Measurements from ENCODE around the gene ATP8A2. TPM values are rescaled to one million over a fixed set of nuclear protein-coding genes. Genes with fewer than 3 reads are reported as not detected.

Gene ATP8A2
- polyA plus RNA-seq, 4 donors = 5.4 to 6.7 (median 5.7) TPM

DNA sequence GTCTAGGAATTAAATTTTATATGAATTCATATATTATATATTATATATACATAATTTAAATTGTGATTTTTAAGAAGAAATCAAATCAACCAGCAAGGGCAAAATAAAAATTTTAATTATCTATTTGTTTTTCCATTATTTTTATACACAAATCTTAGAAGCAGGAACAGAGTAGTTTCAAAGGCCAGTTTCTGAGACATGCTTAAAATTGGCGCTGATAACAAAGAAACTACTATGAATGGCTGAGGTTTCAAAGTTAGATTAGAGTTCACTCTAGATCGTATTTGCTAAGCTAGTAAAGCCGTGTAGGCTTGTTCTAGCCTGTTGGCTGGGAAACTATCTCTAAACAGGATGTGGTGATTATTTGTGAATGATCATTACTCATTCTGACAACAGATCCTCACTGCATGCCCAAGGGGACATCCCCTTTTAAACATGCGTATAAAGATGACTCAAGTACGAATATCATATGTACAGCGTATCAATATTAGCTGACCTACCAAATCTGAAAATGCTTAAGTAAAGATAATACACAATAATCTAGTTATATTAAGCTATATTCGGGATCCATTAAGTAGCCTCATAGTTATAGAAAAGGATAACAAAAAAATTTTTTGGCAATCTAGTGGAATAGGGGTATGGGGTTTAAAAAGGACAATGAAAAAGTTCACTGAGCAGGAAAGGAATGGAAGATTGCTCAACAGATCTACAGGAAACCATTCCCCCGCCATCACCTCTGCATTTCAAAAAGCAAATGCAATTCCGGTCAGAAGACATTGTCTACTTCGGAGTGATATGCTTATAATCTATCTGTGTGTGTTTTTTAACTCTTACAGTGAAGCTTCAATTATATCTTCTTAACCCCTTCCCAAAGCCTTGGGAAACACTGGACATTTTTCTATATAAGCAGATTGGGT, 529.9 kb downstream of the ATP8A2 start:
- DNase-seq (ENCODE audit: low read depth in 4 of 4, low spot score in 2 of 4) = no peak

DNA sequence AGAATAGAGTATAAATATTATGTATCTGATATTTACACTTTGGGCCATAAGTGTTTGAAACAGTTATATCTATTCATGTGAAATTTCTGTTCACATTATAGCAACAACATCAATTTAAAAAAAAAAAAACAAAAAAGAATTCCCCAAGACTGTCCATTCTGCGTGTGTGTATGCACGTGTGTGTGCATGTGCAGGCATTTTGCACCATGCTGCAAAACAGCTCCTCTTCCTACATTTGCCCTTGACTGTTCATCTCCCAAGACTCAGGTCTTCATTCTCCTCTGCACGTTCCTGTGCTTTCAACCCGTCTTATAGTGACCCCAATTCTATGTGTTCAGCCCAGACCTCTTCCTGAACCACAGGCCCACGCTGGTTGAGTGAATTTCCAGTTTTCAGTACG, 530.7 kb downstream of the ATP8A2 start:
- no peak for DNase-seq (ENCODE audit: low read depth in 4 of 4, low spot score in 2 of 4)

DNA sequence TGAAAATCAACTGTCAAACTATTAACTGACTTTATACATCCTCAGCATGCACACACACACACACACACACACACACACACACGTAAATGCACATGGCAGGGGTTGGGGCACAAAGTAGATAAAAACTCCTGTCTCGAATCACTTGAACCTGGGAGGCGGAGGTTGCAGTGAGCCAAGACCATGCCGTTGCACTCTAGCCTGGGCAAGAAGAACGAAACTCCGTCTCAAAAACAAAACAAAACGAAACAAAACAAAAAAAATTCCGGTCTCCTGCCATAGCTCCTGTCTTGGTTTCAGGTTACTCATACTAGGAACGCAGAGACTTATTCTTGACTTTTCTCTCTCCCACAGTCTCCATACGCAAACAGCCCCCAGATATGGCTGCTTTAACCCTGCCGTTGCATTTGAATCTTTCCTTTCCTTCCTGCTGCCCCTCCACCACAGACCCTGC, 531.1 kb downstream of the ATP8A2 start:
- DNase-seq (ENCODE audit: low read depth in 4 of 4, low spot score in 2 of 4) = no peak

DNA sequence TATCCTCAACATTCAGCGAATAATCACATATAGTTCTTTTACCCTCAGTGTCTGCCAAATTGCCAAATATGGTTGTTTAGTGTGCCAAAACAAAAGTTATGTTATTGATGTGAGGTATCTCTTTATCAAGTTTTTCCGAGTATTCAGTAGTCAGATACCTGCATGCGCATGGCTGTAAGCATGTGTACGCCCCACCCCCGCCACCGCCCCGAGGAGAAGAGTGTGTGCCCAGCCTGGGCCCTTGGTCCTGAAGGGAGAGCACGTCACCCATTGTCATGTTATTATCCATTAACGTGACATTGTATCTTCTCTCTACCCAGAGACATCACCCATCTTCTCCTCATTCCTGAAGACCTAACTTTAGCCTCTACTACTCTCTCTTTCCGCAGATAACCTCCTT, 533.1 kb downstream of the ATP8A2 start:
- no peak for DNase-seq (ENCODE audit: low read depth in 4 of 4, low spot score in 2 of 4)

DNA sequence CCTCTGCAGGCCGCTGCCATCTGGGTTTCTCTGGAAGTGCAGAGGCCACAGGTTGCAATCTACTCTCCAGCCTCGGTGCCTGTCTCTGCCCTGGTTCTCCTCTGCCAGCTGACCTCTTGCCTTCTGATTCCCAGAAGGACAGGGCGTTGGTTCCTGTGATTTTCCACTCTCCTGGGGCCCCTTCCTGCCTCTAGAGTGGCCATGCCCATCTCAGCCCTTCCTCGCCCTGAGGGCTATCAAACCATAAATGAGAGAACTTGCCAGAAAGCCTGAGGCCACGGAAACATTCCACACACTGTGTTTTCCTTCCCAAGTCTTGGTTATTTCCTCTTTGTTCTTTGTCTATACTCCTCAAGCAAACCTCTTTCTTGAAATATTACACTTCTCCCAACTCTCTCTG, 533.8 kb downstream of the ATP8A2 start:
- no peak for DNase-seq (ENCODE audit: low read depth in 4 of 4, low spot score in 2 of 4)

DNA sequence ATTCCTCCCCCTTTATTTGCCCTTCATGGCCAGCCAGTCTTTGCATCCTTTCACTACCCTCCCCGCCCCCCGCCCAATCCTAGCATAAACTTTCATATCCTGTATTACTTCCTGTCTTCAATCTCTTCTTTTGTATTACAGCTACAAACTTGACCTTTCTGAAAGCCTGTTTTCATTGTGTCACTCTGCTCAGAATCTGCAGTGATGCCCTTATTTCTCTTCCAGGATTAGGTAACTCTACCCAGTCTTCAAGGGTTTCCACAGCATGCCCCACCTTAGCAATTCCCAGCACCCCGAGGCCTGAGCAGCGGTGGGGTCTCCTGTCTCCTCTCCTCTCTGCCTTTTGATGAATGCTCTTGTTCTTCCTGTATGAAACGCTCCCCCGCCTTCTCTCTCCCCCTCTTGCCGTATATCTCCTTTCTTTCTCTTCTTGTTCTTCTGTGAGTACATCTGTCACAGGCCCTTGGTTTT, 534.5 kb downstream of the ATP8A2 start:
- DNase-seq (ENCODE audit: low read depth in 4 of 4, low spot score in 2 of 4) = no peak

DNA sequence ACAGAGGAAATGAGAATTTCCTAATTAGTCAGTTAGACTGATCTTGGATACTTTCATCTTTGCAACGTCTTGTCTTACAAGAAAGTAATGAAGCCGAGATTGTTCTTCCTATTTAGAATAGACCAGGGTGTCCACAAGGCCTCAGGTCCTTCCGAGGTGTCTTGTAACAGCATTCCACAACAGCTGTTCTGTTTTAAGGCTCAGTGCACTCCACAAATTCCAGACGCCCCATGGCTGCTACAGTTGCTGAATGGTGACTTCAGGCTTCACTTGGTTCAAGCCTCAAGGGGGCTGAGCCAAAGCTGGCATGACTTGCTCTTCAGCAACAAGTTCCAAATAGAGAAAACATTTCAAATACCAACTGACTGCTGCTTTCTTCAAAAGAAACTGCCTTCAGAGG, 536.6 kb downstream of the ATP8A2 start:
- peak in 2 of 4 donors; percentile 50 to 57 for DNase-seq (ENCODE audit: low read depth in 4 of 4, low spot score in 2 of 4)

DNA sequence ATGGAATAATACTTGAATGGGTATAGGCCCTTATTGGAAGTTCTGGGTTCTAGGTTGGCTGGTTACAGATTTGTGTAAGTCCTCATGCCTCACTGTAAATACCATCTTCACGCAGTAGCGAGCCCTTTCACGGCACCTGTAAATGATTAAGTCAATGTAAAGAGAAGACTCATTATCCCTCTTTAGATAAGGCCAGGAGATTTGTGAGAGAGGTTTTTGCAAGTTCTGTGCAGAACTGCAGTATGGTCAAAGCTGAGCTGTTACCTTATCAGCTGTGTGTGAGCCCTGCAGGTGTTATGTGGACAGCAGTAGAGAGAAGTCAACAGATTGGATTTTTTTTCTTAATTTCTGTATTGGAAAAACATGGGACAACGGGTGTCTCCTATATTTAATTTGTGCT, 538.5 kb downstream of the ATP8A2 start:
- no peak for DNase-seq (ENCODE audit: low read depth in 4 of 4, low spot score in 2 of 4)

DNA sequence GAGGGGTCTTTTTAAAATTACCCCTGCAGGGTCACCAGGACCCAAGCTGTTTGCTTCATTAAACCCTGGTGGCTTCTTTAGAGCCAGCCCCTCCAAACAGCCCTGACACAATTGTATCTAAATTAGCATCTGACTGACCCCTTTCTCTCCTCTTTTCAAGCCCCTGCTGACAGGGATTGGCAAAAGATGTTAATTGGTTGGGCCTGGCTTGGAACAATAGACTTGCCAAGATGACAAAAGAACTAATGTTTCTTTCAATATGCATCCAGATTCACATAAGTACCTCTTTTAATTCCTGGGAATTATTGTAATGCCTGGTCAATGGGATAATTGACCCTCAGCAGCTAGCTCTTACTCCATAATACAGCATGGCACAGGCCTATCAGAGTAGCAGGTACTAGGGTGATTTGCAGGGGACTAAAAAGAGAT, 539.2 kb downstream of the ATP8A2 start:
- DNase-seq (ENCODE audit: low read depth in 4 of 4, low spot score in 2 of 4) = no peak

DNA sequence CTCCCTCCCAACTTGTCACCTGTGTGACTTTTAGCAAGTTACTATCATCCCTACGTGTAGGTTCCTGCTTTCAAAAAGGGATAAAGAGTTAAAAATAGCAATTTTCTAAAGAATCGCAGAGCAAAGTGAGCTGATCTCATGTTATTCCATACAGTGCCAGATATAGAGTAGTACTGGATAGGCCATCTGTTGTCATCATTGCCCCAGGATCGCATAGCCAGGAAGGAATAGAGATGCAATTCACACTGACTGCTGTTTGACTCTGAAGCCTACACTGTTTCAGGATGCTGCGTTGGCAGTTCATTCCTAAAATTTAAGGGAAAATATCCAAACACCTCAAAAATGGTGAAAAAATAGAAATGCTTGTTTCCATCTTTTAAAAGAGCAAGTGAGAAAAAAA, 541.2 kb downstream of the ATP8A2 start:
- no peak for DNase-seq (ENCODE audit: low read depth in 4 of 4, low spot score in 2 of 4)

DNA sequence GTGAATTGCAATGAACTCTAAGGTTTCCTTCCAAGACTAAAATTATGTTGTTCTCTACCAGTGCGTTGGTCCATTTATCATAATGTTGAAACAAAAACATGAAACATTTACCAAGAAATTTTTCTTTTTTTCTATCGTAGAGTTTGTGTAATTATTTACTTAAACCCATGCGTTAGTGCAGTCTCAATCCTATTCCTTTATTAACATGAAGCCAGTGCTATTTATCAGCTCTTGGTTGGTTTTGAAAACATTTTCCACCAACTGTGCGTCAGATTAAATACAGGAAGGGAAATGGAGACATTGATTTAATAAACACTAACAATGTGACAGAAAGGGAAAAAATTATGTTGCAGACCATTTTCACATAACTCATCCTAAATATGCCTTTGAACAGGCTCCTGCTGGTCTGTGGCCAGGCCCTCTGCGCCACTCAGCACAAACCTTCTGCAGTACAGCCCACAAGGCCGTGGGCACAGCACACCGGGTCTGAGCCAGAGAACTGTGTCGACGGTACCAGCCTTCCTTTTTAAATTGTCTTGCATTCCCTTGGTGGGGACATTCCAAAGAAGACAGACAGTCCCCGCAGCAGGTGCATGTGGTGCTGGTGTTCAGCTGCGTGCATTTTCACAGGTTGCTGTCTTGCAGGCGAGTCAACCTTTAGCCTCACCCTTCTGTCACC, 544.2 kb downstream of the ATP8A2 start:
- DNase-seq (ENCODE audit: low read depth in 4 of 4, low spot score in 2 of 4) = no peak

DNA sequence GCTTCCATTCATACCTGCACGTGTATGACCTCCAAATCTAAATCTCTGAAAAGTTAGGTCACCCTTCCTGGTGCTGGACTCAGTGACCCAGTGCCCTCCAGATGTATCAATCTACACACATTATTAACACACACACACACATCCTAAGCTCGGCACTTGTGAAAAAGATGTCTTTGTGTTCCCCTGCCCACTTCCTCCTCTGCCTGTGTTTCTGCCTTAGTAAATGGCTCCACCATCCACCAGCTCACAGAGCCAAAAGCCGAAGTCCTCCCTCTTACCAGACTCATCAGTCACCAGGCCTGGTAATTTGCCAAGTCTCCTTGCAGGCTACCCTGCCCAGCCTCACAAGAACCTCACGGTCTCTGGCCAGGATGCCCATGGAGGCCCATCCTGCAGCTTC, 548.5 kb downstream of the ATP8A2 start:
- no peak for DNase-seq (ENCODE audit: low read depth in 4 of 4, low spot score in 2 of 4)

DNA sequence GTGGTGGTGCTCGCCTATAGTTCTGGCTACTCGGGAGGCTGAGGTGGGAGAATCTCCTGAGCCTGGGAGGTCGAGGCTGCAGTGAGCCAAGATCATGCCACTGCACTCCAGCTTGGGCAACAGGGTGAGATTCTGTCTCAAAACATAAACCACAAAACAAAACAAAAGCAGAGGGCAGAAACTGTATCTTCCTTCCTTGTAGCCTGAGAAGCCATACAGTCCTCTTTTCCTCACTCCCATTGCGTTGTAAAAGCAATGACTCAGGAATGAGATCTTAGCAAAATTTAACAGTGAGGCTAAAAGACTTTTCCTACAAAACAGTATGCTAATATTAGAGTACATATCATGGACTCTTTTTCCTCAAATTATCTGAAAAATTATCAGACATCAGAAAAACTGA, 549.2 kb downstream of the ATP8A2 start:
- DNase-seq (ENCODE audit: low read depth in 4 of 4, low spot score in 2 of 4) = no peak

DNA sequence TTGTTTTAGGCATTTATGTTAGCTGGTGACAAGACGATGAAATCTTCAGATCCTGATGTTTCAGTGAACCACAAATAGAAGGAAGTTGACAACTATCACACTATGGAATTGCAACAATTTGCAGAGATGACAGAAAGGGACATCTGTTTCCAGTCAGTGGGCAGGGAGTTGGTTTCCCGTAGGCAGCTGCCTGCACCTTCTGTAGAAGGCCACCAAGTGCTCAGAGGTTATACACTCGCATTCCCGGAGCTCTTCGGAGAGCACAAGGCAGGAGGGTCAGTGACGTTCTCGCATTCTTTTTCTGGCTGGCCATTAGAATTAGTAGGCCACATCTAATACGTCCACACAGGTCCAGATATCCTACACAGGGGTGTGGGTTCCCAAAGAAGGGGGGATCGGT, 550.6 kb downstream of the ATP8A2 start:
- DNase-seq (ENCODE audit: low read depth in 4 of 4, low spot score in 2 of 4) = no peak

DNA sequence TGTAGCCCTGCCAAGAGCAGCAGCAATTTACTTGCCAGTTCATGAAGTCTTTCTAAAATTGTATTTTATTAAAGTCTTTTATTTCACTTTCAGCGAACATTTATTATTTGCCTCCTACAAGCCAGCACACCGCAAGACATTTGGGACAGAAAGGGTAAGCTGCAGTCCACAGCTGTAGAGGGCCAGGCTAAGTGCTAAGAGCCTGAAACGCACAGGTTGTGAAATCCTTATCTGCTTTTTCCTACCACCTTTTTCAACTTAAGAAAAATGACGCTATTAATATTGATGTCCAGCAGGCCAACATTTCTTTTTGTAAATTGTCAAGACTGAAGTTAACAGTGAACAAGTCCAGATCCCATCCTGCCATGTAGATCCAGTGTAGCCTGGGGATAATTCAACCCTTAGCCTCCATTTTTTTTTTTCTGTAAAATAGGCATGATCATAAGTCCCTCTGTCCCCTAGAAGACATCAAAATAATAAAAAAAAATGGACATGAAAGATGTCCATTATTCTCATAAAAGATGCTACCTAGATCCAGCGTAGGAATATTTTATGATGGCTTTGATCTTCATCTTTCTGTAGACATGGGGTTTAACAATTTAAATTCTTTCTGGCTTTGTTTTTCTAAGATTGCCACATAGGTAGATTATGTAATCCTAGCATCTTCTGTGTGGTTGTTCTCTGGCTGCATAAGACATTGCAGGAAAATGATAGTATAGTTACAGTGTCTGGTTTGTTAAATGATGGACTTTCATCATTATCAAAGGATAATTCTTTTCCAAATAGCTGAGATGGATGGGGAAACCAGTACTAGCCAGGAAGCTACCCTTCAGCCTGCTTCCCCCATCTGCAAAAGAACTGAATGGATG, 551.7 kb downstream of the ATP8A2 start:
- no peak for DNase-seq (ENCODE audit: low read depth in 4 of 4, low spot score in 2 of 4)

DNA sequence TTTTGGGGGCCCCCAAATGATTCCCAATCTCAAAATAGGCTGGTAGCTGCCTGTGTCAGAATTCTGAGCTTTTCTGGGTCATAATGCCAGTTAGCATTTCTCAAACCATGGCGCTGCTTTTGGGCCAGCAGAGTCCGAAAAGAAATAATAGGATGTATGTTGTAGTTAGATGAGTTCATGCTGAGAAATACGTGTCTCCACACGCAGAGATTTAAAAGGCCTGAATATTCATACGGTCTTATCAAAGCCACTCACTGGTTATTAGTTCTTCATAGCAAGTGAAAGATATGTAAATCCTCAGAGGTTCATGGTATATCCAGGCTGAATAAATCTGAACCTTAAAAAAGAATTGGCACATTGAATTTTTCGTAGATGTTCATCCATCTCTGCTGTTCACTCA, 555.6 kb downstream of the ATP8A2 start:
- DNase-seq (ENCODE audit: low read depth in 4 of 4, low spot score in 2 of 4) = no peak

DNA sequence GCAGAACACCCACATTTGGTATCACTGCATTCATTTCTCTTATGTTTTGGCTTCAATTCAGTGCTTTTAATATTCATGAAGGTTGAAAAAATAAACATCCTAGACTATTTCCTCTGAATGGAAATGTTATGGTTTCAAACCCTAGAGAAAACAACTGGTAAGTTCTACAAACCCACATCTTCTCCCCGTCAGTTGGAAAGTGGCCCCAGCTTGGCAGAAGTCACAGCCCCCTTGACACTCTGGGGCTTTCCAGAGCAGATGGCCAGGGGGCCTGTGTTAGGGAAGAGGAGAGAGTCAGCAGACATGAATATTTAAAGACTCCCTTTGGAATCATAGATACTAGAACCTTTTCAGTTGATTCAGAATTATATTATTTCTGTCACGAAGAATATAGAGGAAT, 556.2 kb downstream of the ATP8A2 start:
- DNase-seq (ENCODE audit: low read depth in 4 of 4, low spot score in 2 of 4) = no peak

DNA sequence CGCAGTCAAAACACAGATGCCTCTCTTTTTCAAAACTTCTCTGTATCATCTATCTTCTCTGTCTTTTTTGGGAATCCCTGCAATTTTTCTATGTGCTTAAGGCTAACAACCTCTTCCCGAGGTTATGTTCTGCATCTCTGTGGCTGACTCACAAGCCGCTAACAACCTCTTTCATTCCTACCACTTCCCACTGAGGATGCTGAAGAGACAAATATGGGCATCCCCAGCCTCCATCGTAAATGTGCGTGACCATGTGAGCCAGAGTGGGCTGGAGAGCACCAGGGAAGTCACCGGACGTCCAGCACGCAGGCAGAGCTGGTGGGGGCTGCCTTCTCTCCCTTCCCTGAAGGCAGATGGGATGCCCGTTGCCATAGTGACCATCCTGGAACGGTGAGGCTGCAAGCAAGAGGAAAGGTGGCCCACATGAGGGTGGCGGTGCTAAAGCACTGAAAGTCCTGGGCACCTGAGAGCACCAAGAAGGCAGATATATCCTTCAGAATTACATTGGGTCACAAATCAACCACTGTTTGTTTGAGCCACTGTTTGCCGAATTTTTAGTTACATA, 557.2 kb downstream of the ATP8A2 start:
- no peak for DNase-seq (ENCODE audit: low read depth in 4 of 4, low spot score in 2 of 4)

DNA sequence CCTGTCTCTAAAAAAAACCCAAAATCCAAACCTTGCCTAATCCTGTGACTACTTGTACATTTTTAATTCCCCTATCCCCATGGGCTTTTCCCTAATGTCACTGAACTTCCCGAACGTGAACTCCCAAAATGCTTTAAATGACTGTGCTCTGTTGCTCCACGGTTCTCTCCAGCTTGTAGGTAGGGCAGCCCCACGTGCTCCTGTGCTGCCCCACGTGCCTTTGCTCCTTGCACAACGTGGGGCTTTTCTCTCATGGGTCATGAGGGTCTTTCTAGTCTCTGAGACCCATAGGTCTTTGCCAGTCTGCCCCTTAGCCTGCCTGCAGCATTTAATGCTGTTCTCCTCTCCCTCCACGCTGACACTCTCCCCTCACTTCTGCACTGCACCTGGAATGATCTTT, 558.0 kb downstream of the ATP8A2 start:
- DNase-seq (ENCODE audit: low read depth in 4 of 4, low spot score in 2 of 4) = no peak

DNA sequence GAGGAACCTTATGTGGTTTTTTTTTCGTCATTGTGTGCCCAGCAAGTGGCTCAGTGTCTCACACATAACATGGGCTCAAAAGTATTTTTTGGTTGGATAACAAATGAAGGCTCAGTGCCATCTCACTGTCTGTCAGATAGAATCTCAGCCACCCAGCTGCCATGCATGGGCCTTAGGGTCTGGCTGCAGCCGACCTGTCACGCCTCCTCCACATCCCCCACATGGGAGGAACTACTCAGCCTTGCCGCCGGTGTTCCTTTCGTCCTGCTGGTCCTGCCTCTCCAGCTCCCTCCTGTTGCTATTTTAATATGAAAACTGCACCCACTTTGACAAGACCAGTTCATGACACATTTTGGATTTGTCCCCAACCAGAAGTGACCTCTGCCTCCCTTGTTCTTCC, 558.9 kb downstream of the ATP8A2 start:
- peak in 1 of 4 donors; percentile 35 for DNase-seq (ENCODE audit: low read depth in 4 of 4, low spot score in 2 of 4)

DNA sequence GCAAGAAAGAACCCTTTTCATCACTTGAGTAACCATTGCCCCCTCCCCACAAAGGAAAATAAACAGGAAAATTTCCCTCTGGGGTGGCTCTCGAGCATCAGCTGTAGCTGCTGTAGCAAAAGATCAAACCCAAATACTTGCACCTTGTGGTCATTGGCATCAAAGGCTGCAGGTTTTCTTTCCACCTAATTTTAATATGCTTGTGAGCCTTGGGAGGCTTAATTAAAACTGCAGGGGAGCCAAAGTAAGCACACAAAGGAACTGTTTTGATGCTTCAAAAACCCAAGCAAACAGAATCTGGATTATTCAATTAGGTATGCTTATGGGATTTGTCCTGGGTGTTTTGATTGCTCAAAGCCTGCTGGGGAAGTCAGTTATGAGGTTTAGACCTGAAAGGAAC, 560.6 kb downstream of the ATP8A2 start:
- no peak for DNase-seq (ENCODE audit: low read depth in 4 of 4, low spot score in 2 of 4)
